GM12878 (cell line): ENCODE measurements around the gene THAP4. TPM values are rescaled to one million over a fixed set of nuclear protein-coding genes. Genes with fewer than 3 reads are reported as not detected.

Source experiments
- ATAC-seq: fragments of 200-7000 bp; cut with Tn5 transposase; 3 replicates; pipeline ENCODE4 v1.9.1; 2020; ENCODE audit warnings: mild to moderate bottlenecking, moderate library complexity
- BruUV-seq: library from RNA; stranded (reverse); fragments of 400-500 nt; replicated peaks from 2 replicates; lab custom pipeline; 2021; lab: Mats Ljungman, UMichigan
- CTCF ChIA-PET: fragments of 300-600 bp; sonication (Branson Sonifier 250); formaldehyde crosslinking; extraction: SDS; loops from one replicate; lab custom pipeline; 2021; ENCODE audit warnings: inconsistent platforms; lab: Yijun Ruan, JAX
- POLR2A ChIA-PET: fragments of 350-600 bp; formaldehyde crosslinking; extraction: SDS; loops from one replicate; lab custom pipeline; 2021; ENCODE audit warnings: inconsistent platforms; lab: Charles Lee
- RAD21 ChIA-PET: fragments of 300-600 bp; sonication (Branson Sonifier 250); formaldehyde crosslinking; loops from one replicate; lab custom pipeline; 2023; ENCODE audit warnings: antibody characterized with exemption; ENCODE audit not compliant: unreplicated experiment; lab: Charles Lee
- SMC1A ChIA-PET: fragments of 300-600 bp; sonication (Branson Sonifier 250); formaldehyde crosslinking; loops from one replicate; lab custom pipeline; 2023; ENCODE audit not compliant: unreplicated experiment, uncharacterized antibody; lab: Charles Lee
- DNase-seq: peaks from one replicate; pipeline ENCODE4 v3.0.0-alpha.2; 2011; ENCODE audit warnings: low read depth, low spot score
- FAIRE-seq: peaks from 3 replicates; lab custom pipeline; 2011; peaks lifted over from hg19 to GRCh38; lab: Jason Lieb, UNC
- H2AFZ ChIP-seq: 2 replicates; pipeline ENCODE4 v1.6.0; 2011; ENCODE audit warnings: low read depth, low read length, control low read depth; ENCODE audit not compliant: control insufficient read depth
- H3K27ac ChIP-seq: 2 replicates; pipeline ENCODE4 v1.5.1; 2011; ENCODE audit warnings: control low read depth; ENCODE audit not compliant: control insufficient read depth, insufficient read depth
- H3K27me3 ChIP-seq, 2 experiments: replicated peaks in 1 of 2; 2 replicates each; pipeline versions ENCODE4 v1.6.0 to v1.6.1; 2011; ENCODE audit warnings: low read length in 1 of 2; ENCODE audit not compliant: control insufficient read depth in 2 of 2, insufficient read depth in 2 of 2
- H3K36me3 ChIP-seq, 2 experiments: 2 replicates each; pipeline ENCODE4 v1.5.1; 2011; ENCODE audit warnings: low read length in 1 of 2; ENCODE audit not compliant: control insufficient read depth in 2 of 2, insufficient read depth in 2 of 2
- H3K4me1 ChIP-seq: 2 replicates; pipeline ENCODE4 v1.6.1; 2011; ENCODE audit warnings: mild to moderate bottlenecking, low read length, moderate library complexity, mixed read lengths; ENCODE audit not compliant: control insufficient read depth, insufficient read depth
- H3K4me2 ChIP-seq: 2 replicates; pipeline ENCODE4 v1.6.0; 2011; ENCODE audit warnings: control low read depth; ENCODE audit not compliant: control insufficient read depth, insufficient read depth
- H3K4me3 ChIP-seq: fragments of 200-600 bp; sonication (generic); 2 replicates; pipeline ENCODE4 v1.5.1; 2016
- H3K79me2 ChIP-seq: 2 replicates; pipeline ENCODE4 v1.6.0; 2011; ENCODE audit warnings: low read length; ENCODE audit not compliant: control insufficient read depth, insufficient read depth
- H3K9ac ChIP-seq: 2 replicates; pipeline ENCODE4 v1.8.0; 2011; ENCODE audit warnings: low read length, control low read depth, mixed read lengths; ENCODE audit not compliant: control insufficient read depth, insufficient read depth
- H3K9me3 ChIP-seq: replicated peaks from 3 replicates; pipeline ENCODE4 v1.5.1; 2011; ENCODE audit warnings: mild to moderate bottlenecking, low read length; ENCODE audit not compliant: control insufficient read depth, insufficient read depth
- H4K20me1 ChIP-seq: 2 replicates; pipeline ENCODE4 v1.6.0; 2011; ENCODE audit not compliant: control insufficient read depth, insufficient read depth
- BHLHE40 ChIP-seq, 2 experiments: fragments of 450-650 bp in 1 of 2; IDR thresholded peaks; 2 replicates each; pipeline ENCODE4 v1.6.1; 2011 to 2017; ENCODE audit warnings: low read depth in 2 of 2, borderline replicate concordance in 1 of 2, improper control_type of control experiment in 1 of 2, low read length in 1 of 2, mild to moderate bottlenecking in 1 of 2
- CHD2 ChIP-seq: IDR thresholded peaks from 2 replicates; pipeline ENCODE4 v1.6.1; 2011; ENCODE audit warnings: low read depth, low read length, improper control_type of control experiment, borderline replicate concordance
- ESRRA ChIP-seq: IDR thresholded peaks from 2 replicates; pipeline ENCODE4 v1.6.1; 2012; ENCODE audit warnings: mild to moderate bottlenecking, low read length, improper control_type of control experiment
- EZH2 ChIP-seq: IDR thresholded peaks from 2 replicates; pipeline ENCODE4 v1.6.1; 2012; ENCODE audit warnings: low read depth, mild to moderate bottlenecking, control low read depth, inconsistent platforms, low read length, borderline replicate concordance; ENCODE audit not compliant: control insufficient read depth
- IRF4 ChIP-seq: IDR thresholded peaks from 2 replicates; pipeline ENCODE4 v1.6.1; 2011; ENCODE audit warnings: low read depth, low read length
- MLLT1 ChIP-seq: fragments of 450-650 bp; IDR thresholded peaks from 2 replicates; pipeline ENCODE4 v1.6.1; 2016; ENCODE audit warnings: mild to moderate bottlenecking
- MYB ChIP-seq: fragments of 150-350 bp; IDR thresholded peaks from 2 replicates; pipeline ENCODE4 v1.6.1; 2014; ENCODE audit warnings: mild to moderate bottlenecking, low read depth, low read length, borderline replicate concordance
- NBN ChIP-seq: fragments of 450-650 bp; IDR thresholded peaks from 2 replicates; pipeline ENCODE4 v1.6.1; 2016
- RUNX3 ChIP-seq: IDR thresholded peaks from 2 replicates; pipeline ENCODE4 v1.6.1; 2012; ENCODE audit warnings: low read length, inconsistent platforms
- SRF ChIP-seq, 2 experiments: IDR thresholded peaks; 2 replicates each; pipeline ENCODE4 v1.6.1; 2011; ENCODE audit warnings: low read depth in 2 of 2, low read length in 2 of 2, mild to moderate bottlenecking in 1 of 2, moderate library complexity in 1 of 2
- WGBS: methylation state at CpG from one replicate; pipeline ENCODE4 v1.1.6; 2016; ENCODE audit warnings: low lambda C conversion rate; ENCODE audit not compliant: insufficient replicate concordance, insufficient coverage; ENCODE audit errors: missing lambda C conversion rate; 5-methylcytosine and 5-hydroxymethylcytosine counted together
- in situ Hi-C: fragments of 300-500 bp; cut with MboI; formaldehyde crosslinking; loops from 9 replicates; pipeline ENCODE4 v1.14.3; 2018; ENCODE audit warnings: mixed read lengths
- intact Hi-C: fragments of 100-400 bp; cut with micrococcal nuclease; formaldehyde crosslinking; loops from one replicate; pipeline ENCODE4 v1.14.2; 2022; ENCODE audit not compliant: unreplicated experiment
- polyA plus RNA-seq, 11 experiments: library from polyadenylated mRNA; depleted of rRNA in 4 of 11; unstranded in 6 of 11; stranded (reverse) in 5 of 11; fragments of >200 nt; fragmentation: Nextera tagmentation in 4 of 11; fragmentation: Illumina TruSeq in 1 of 11; extraction: Ambion mirVana in 4 of 11; extraction: Trizol in 1 of 11; gene quantifications; 1 replicate in 1 of 11; 2 replicates in 10 of 11; pipeline versions ENCODE4 v1.2.1 to v1.2.3, GENCODE V29; 2011 to 2016; ENCODE audit warnings: inconsistent platforms in 2 of 11, missing spikeins in 2 of 11, low read depth in 1 of 11
- total RNA-seq, 4 experiments: library from RNA; depleted of rRNA in 3 of 4; stranded (reverse); fragments of >200 nt in 3 of 4; fragmentation: Illumina TruSeq in 1 of 4; extraction: Trizol in 1 of 4; gene quantifications; 2 replicates each; pipeline versions ENCODE4 v1.2.1 to v1.2.3, GENCODE V29; 2013 to 2021
- TF ChIP-seq, protein P1 (sequence below): fragments of 450-650 bp; IDR thresholded peaks from 2 replicates; pipeline ENCODE4 v1.6.1; 2017; ENCODE audit warnings: borderline replicate concordance

The THAP4 gene
- total and polyA plus RNA-seq, 10 of the 15 experiments (the other 5 are each of a cell fraction or from before 2014, with no cell fraction given) = 12.9 to 67.7 (median 44.5) TPM

DNA sequence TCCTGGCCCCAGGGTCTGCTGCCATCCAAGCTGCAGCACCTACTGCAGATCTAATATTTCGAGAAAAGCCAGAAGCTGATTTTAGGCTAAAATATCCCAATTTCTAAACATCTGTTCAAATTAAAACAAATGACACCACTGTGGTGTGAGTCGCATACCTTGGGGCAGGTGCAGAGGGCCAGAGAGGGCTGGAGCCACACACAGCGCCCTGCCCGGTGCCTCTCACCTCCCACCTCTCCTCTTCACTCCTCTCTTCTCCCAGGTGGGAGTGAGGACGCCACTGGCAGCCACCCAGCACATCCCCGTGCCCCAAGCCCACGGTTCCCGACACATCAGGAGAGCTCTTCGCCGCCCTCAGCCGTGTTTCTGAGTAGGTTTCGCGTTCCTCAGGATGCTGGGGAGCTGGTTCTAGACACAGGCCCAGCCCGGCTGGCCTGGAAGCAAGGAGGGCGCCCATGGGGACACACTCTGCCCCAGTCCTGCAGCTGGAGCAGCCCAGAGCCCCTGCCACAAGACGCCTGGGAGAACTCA, 21.4 kb downstream of the THAP4 start:
- no peak for TF ChIP-seq MYB
- TF ChIP-seq, protein P1, sequence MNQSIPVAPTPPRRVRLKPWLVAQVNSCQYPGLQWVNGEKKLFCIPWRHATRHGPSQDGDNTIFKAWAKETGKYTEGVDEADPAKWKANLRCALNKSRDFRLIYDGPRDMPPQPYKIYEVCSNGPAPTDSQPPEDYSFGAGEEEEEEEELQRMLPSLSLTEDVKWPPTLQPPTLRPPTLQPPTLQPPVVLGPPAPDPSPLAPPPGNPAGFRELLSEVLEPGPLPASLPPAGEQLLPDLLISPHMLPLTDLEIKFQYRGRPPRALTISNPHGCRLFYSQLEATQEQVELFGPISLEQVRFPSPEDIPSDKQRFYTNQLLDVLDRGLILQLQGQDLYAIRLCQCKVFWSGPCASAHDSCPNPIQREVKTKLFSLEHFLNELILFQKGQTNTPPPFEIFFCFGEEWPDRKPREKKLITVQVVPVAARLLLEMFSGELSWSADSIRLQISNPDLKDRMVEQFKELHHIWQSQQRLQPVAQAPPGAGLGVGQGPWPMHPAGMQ = no peak
- no peak for TF ChIP-seq NBN
- no peak for TF ChIP-seq BHLHE40 (IDR thresholded peaks at IDR 0.05; ENCODE audit: borderline replicate concordance in 1 of 2, low read depth in 2 of 2, low read length in 1 of 2)
- no peak for TF ChIP-seq MLLT1
- no peak for TF ChIP-seq SRF (IDR thresholded peaks at IDR 0.05; ENCODE audit: low read depth in 2 of 2, low read length in 2 of 2)
- TF ChIP-seq CHD2 = no peak
- TF ChIP-seq RUNX3 = no peak
- TF ChIP-seq ESRRA = no peak
- TF ChIP-seq EZH2 = no peak
- TF ChIP-seq IRF4 = no peak
- BruUV-seq = no TSS peak
- no peak for DNase-seq
- peaks cover 29% of the 10 kb centered on the region for H3K79me2 ChIP-seq
- no peaks in the 10 kb centered on the region for H4K20me1 ChIP-seq
- H3K4me2 ChIP-seq = no peak overlapping the region
- H3K4me3 ChIP-seq = no peak overlapping the region
- in situ Hi-C loops (no loop called here), intact Hi-C loops (loop anchor here (10.0 kb wide), 1 partner anchor 261 kb away; the partner anchor contains the start of gene FARP2)
- H3K36me3 ChIP-seq = peaks cover 4 to 8% of the 10 kb centered on the region in 2 experiments
- peaks cover 9% of the 10 kb centered on the region for H3K4me1 ChIP-seq
- H3K9me3 ChIP-seq = no peaks in the 10 kb centered on the region
- ChIA-PET POLR2A (no interaction called here), SMC1A (no interaction called here), CTCF (no interaction called here), RAD21 (no interaction called here)
- H3K27me3 ChIP-seq = no peaks in the 10 kb centered on the region
- H3K9ac ChIP-seq = no peak overlapping the region
- H2AFZ ChIP-seq = no peak overlapping the region
- ATAC-seq = no peak
- no peak for FAIRE-seq
- H3K27ac ChIP-seq = no peak overlapping the region
- 86% methylated on average over 12 of the region's 16 CpGs for WGBS
